CD14-positive monocyte (primary cell): Measurements from ENCODE around the gene INTS15. TPM values are rescaled to one million over a fixed set of nuclear protein-coding genes. Genes with fewer than 3 reads are reported as not detected.

Source experiments
- DNase-seq, 3 donors: peaks; one replicate each; pipeline ENCODE4 v3.0.0-alpha.2; 2011 to 2022
- H2AFZ ChIP-seq: 2 replicates; pipeline ENCODE4 v1.6.0; 2012; ENCODE audit warnings: mild to moderate bottlenecking, low read depth, low read length, inconsistent platforms; ENCODE audit not compliant: insufficient read depth, poor library complexity, severe bottlenecking
- H3K27ac ChIP-seq, 2 donors: 1 replicate in 1 of 2; 2 replicates in 1 of 2; pipeline ENCODE4 v1.5.1; 2012 to 2013; ENCODE audit warnings: low read length in 2 of 2, control low read depth in 1 of 2, inconsistent platforms in 1 of 2, low read depth in 1 of 2, mild to moderate bottlenecking in 1 of 2
- H3K27me3 ChIP-seq, 2 donors: one replicate each; pipeline versions ENCODE4 v1.6.0 to v1.6.1; 2011 to 2013; ENCODE audit warnings: low read length in 2 of 2; ENCODE audit not compliant: control insufficient read depth in 2 of 2, insufficient read depth in 2 of 2
- H3K36me3 ChIP-seq, 2 donors: replicated peaks in 1 of 2; 1 replicate in 1 of 2; 2 replicates in 1 of 2; pipeline versions ENCODE4 v1.5.1 to v1.6.1; 2012 to 2013; ENCODE audit warnings: low read length in 2 of 2, control low read depth in 1 of 2, inconsistent platforms in 1 of 2, mild to moderate bottlenecking in 1 of 2; ENCODE audit not compliant: insufficient read depth in 2 of 2, control insufficient read depth in 1 of 2
- H3K4me1 ChIP-seq, 2 donors: 1 replicate in 1 of 2; 2 replicates in 1 of 2; pipeline versions ENCODE4 v1.5.1 to v1.6.1; 2012 to 2013; ENCODE audit warnings: low read length in 2 of 2, control low read depth in 1 of 2, inconsistent platforms in 1 of 2, mild to moderate bottlenecking in 1 of 2, moderate library complexity in 1 of 2; ENCODE audit not compliant: insufficient read depth in 2 of 2, control insufficient read depth in 1 of 2
- H3K4me2 ChIP-seq: replicated peaks from 2 replicates; pipeline ENCODE3; 2012; ENCODE audit warnings: low read length, moderate library complexity, mild to moderate bottlenecking; ENCODE audit not compliant: poor library complexity, severe bottlenecking; ENCODE audit errors: extremely low read depth
- H3K4me3 ChIP-seq, 3 experiments: fragments of 200-600 bp in 1 of 3; sonication (generic) in 1 of 3; replicated peaks in 1 of 3; 1 replicate in 2 of 3; 2 replicates in 1 of 3; pipeline ENCODE4 v1.5.1; 2011 to 2013; ENCODE audit warnings: low read length in 3 of 3, mild to moderate bottlenecking in 3 of 3, control low read depth in 2 of 3, low read depth in 2 of 3, inconsistent platforms in 1 of 3, moderate library complexity in 1 of 3
- H3K79me2 ChIP-seq: 2 replicates; pipeline ENCODE4 v1.6.0; 2012; ENCODE audit warnings: mild to moderate bottlenecking, control low read depth, inconsistent platforms, low read length, moderate library complexity; ENCODE audit not compliant: insufficient read depth
- H3K9ac ChIP-seq: 2 replicates; pipeline ENCODE4 v1.6.0; 2017; ENCODE audit warnings: low read length, mild to moderate bottlenecking; ENCODE audit not compliant: insufficient read depth, poor library complexity, severe bottlenecking
- H3K9me3 ChIP-seq, 2 donors: replicated peaks in 1 of 2; 1 replicate in 1 of 2; 2 replicates in 1 of 2; pipeline versions ENCODE4 v1.5.1 to v1.6.1; 2012 to 2013; ENCODE audit warnings: low read length in 2 of 2, control low read depth in 1 of 2; ENCODE audit not compliant: control insufficient read depth in 1 of 2, insufficient read depth in 1 of 2
- H4K20me1 ChIP-seq: 2 replicates; pipeline ENCODE4 v1.6.0; 2012; ENCODE audit warnings: mild to moderate bottlenecking, low read length, control low read depth, moderate library complexity; ENCODE audit not compliant: insufficient read depth
- H3K27ac Mint-ChIP-seq, 7 donors: one replicate each; pipeline ENCODE4 v1.8.0; 2020; ENCODE audit warnings: mild to moderate bottlenecking in 7 of 7, mixed read lengths in 7 of 7, moderate library complexity in 6 of 7, inconsistent platforms in 2 of 7
- H3K27me3 Mint-ChIP-seq, 3 donors: one replicate each; pipeline ENCODE4 v1.8.0; 2021 to 2022; ENCODE audit warnings: low read depth in 3 of 3, mild to moderate bottlenecking in 3 of 3, mixed read lengths in 3 of 3, moderate library complexity in 3 of 3, inconsistent platforms in 1 of 3
- H3K36me3 Mint-ChIP-seq, 2 donors: one replicate each; pipeline ENCODE4 v1.8.0; 2020; ENCODE audit warnings: mixed read lengths in 2 of 2, inconsistent platforms in 1 of 2, mild to moderate bottlenecking in 1 of 2
- H3K4me1 Mint-ChIP-seq: one replicate; pipeline ENCODE4 v1.8.0; 2020; ENCODE audit warnings: mild to moderate bottlenecking, mixed read lengths
- H3K4me3 Mint-ChIP-seq, 2 donors: one replicate each; pipeline ENCODE4 v1.8.0; 2020; ENCODE audit warnings: mild to moderate bottlenecking in 2 of 2, mixed read lengths in 2 of 2, moderate library complexity in 1 of 2
- H3K9me3 Mint-ChIP-seq, 7 donors: one replicate each; pipeline ENCODE4 v1.8.0; 2020 to 2022; ENCODE audit warnings: mixed read lengths in 7 of 7, mild to moderate bottlenecking in 6 of 7, moderate library complexity in 6 of 7, inconsistent platforms in 2 of 7
- WGBS: methylation state at CpG from one replicate; pipeline ENCODE4 v1.1.5; 2013; ENCODE audit warnings: missing lambda C conversion rate; ENCODE audit not compliant: insufficient coverage; 5-methylcytosine and 5-hydroxymethylcytosine counted together
- intact Hi-C, 2 donors: fragments of 100-400 bp; cut with micrococcal nuclease; formaldehyde crosslinking; loops; one replicate each; pipeline versions ENCODE4 v1.15.0 to v1.15.1; 2023
- polyA plus RNA-seq, 3 donors: library from polyadenylated mRNA; depleted of rRNA in 1 of 3; unstranded in 2 of 3; stranded (reverse) in 1 of 3; fragments of 300-500 nt in 2 of 3; fragments of >200 nt in 1 of 3; fragmentation: Illumina TruSeq in 2 of 3; gene quantifications; 1 replicate in 2 of 3; 2 replicates in 1 of 3; pipeline ENCODE4 v1.2.3, GENCODE V29; 2012 to 2021
- TF ChIP-seq, protein P1 (sequence below): fragments of 200-600 bp; IDR thresholded peaks from one replicate; pipeline ENCODE4 v1.8.0; 2022; ENCODE audit warnings: antibody characterized with exemption, mild to moderate bottlenecking

Gene INTS15
- polyA plus RNA-seq, 3 donors: 16.9 to 32.7 (median 17.2) TPM

DNA sequence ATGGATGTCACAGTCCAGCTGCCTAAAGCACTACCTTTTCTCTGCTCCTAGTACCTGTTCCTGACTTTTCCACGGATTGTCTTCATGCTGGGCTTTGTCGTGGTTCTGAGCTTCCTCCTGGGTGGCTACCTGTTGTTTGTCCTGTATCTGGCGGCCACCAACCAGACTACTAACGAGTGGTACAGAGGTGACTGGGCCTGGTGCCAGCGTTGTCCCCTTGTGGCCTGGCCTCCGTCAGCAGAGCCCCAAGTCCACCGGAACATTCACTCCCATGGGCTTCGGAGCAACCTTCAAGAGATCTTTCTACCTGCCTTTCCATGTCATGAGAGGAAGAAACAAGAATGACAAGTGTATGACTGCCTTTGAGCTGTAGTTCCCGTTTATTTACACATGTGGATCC, 1.3 kb upstream of the INTS15 start:
- H3K27ac Mint-ChIP-seq: peak overlapping the region in 1 of 7 donors; percentile 32
- peaks cover 30 to 68% of the 10 kb centered on the region in 2 donors for H3K36me3 ChIP-seq
- H3K27me3 ChIP-seq: no peaks in the 10 kb centered on the region

DNA sequence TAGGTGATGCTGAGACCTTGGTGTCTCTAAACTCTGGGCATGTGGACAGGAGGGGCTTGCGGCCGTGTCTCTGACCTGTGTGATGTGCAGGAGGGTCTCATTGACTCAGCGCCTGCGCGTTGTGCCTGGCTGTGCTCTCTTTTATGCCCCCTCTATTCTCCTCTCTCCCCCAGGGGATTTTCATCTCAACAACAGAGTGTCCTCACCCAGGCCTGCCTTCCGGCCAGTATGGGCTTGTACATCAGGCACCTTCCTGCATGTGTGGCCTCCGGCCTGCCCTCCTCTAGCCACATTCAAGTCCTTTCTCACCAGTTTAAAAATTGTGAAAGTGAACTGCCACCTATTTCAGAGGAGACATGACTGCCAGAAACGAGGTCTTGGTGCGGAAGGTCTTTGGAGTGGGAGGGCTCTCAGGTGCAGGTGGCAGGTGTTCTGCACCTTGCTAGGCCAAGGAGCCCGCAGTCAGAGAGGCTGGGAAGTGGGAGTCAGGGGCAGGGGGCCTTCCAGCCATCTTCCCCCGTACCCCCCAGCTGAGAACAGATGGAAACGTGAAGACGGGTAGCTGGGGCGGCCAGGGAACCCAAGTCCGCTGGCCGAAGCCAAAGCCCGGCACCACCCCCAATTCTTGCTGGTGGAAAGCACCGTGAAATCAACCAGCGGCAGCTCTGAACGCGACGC, 531 bp upstream of the INTS15 start:
- no peak for DNase-seq
- TF ChIP-seq, protein P1, sequence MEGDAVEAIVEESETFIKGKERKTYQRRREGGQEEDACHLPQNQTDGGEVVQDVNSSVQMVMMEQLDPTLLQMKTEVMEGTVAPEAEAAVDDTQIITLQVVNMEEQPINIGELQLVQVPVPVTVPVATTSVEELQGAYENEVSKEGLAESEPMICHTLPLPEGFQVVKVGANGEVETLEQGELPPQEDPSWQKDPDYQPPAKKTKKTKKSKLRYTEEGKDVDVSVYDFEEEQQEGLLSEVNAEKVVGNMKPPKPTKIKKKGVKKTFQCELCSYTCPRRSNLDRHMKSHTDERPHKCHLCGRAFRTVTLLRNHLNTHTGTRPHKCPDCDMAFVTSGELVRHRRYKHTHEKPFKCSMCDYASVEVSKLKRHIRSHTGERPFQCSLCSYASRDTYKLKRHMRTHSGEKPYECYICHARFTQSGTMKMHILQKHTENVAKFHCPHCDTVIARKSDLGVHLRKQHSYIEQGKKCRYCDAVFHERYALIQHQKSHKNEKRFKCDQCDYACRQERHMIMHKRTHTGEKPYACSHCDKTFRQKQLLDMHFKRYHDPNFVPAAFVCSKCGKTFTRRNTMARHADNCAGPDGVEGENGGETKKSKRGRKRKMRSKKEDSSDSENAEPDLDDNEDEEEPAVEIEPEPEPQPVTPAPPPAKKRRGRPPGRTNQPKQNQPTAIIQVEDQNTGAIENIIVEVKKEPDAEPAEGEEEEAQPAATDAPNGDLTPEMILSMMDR: no peak
- Histone ChIP-seq H3K79me2 (peaks cover 16% of the 10 kb centered on the region), H3K27ac (no peak overlapping the region), H4K20me1 (peaks cover 14% of the 10 kb centered on the region), H3K4me2 (peak overlapping the region; percentile 88), H3K36me3 (peaks cover 33 to 68% of the 10 kb centered on the region in 2 donors), H3K4me1 (peaks cover 13 to 20% of the 10 kb centered on the region in 2 donors), H3K27me3 (no peaks in the 10 kb centered on the region), H2AFZ (peak overlapping the region; percentile 85), H3K9me3 (no peaks in the 10 kb centered on the region), H3K9ac (no peak overlapping the region), H3K4me3 (peak overlapping the region in 2 of 3 experiments; percentile 19 to 87)
- H3K27me3 Mint-ChIP-seq: no peaks in the 10 kb centered on the region
- H3K36me3 Mint-ChIP-seq: peaks cover 47 to 73% of the 10 kb centered on the region in 2 donors
- peak overlapping the region in 1 of 7 donors; percentile 8 for H3K27ac Mint-ChIP-seq
- H3K4me1 Mint-ChIP-seq: peaks cover 15% of the 10 kb centered on the region
- H3K9me3 Mint-ChIP-seq: no peaks in the 10 kb centered on the region
- peak overlapping the region; percentile 48 to 67 for H3K4me3 Mint-ChIP-seq
- intact Hi-C loops: loop anchor here (5.0 kb wide), 1 partner anchor 43 kb away; no protein-coding TSS in a partner anchor
- WGBS: 45% methylated on average over 17 of the region's 22 CpGs

More for the DNA sequence above, 1.3 kb upstream of the INTS15 start:
- intact Hi-C loops: loop anchor here (5.0 kb wide), 1 partner anchor 44 kb away; no protein-coding TSS in a partner anchor
- peaks cover 13 to 20% of the 10 kb centered on the region in 2 donors for H3K4me1 ChIP-seq
- H3K4me3 ChIP-seq: no peak overlapping the region
- H3K36me3 Mint-ChIP-seq: peaks cover 46 to 70% of the 10 kb centered on the region in 2 donors
- no peak overlapping the region for H3K27ac ChIP-seq
- no peak overlapping the region for H2AFZ ChIP-seq
- H3K4me3 Mint-ChIP-seq: no peak overlapping the region
- no peaks in the 10 kb centered on the region for H3K9me3 ChIP-seq
- H3K4me1 Mint-ChIP-seq: peaks cover 15% of the 10 kb centered on the region
- 91% methylated on average over 5 of the region's 9 CpGs for WGBS
- no peak for DNase-seq
- H3K27me3 Mint-ChIP-seq: no peaks in the 10 kb centered on the region
- no peaks in the 10 kb centered on the region for H3K9me3 Mint-ChIP-seq
- TF ChIP-seq, protein P1: no peak
- H3K79me2 ChIP-seq: peaks cover 16% of the 10 kb centered on the region
- no peak overlapping the region for H3K9ac ChIP-seq
- H4K20me1 ChIP-seq: peaks cover 14% of the 10 kb centered on the region
- no peak overlapping the region for H3K4me2 ChIP-seq
